GM11168 (cell line): Measurements from ENCODE around the gene NISCH.

Experiments
- in situ Hi-C: fragments of 300-500 bp; cut with MboI; formaldehyde crosslinking; loops from one replicate; pipeline ENCODE4 v1.12.0; 2022; ENCODE audit warnings: low sequenced_read_pairs; ENCODE audit not compliant: unreplicated experiment

Gene NISCH

DNA sequence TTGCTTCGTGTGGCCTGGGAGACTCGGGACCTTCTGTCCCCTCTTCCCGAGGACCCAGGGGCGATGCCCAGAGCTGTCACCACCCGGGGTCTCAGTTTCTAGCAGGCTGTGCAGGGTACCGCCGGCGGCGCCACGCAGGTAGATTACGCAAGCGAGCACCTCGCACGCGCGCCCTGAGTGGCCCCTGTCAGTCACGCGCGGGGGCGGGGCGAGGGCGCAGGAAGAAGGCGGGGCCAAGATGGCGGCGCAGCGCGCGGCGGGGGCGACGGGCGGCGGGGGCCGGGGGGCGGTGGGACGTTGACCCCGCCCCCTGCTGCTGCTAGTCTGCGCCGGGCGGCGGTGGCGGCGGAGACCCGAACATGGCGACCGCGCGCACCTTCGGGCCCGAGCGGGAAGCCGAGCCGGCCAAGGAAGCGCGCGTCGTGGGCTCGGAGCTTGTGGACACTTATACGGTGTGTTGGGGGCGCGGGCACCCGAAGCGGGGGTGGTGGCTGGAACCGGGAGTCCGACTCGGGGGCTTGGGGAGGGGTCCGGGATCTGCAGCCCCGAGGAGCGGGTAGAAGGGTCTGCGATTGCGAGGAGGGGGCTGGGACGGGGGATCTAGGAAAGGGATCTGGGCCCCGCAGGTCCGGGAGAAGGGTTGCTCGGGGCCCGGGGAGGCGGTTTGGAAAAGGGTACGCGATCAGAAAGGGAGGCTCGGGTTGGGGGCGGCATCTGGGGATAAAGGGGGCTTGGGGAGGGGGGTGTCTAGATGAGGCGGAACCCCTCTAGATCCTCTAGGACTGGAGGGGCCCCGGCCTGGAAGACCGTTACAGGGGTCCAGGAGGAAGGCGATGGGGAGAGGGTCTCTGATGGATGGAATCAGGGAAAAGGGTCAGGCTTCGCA lies at the start of gene NISCH:
TSS of gene NISCH (plus strand) at position 322 of the 886 bp plus-strand sequence. CDS start at position 360, 38 bp downstream.
- in situ Hi-C loops: no loop called here

DNA sequence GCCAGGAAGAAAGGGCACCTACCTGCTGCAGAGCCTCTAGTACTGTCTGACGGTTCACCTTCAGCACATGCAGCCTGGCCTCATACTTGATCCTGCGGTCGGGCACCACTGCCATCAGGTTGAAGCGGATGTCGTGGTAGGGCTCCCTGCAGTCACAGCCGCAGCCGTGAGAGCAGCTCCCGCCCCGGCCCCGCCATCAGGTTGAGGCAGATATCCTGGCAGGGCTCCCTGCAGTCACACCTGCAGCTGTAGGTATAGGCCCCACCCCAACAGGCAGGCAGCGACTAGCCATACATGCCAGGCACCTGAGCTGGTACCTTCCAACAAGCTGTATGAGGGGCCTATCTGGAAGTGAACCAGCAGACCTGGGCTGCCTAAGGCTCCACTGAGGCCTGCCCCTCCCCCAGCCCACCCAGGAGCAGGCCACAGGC lies 49.2 kb upstream of the NISCH start:
- in situ Hi-C loops: no loop called here

DNA sequence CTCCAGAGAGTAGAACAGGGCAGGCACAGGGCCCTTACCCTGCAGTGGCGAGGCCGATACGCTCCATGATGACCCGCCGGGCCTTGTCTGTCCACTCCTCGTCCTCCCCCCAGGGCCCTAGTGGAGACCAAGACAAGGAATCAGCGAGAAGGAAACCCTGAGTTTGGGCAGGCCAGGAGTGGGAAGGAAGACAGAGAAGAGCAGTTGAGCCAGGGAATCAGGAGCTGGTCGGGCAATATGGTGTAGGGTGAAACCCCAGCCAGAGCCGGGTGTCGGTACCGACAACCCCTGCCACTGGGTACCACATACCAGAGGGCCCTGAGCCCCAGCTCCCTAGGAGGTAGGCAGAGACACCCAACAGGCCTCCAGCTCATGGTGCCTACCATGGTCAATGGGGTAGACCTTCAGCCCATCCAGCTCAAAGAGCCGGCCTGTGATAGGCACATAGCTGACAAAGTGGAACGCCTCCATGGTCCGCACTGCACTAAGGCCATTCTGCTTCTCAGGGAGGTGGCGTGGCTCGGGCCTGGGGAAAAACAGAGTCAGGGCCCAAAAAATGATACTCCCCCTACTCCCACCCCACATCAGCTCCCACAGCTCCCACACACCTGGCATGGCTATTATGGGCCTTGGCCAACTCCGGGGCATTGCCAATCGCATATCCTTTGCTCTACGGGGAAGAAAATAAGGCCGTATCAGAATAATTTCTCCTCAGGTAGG lies 48.5 kb upstream of the NISCH start:
- in situ Hi-C loops: no loop called here

DNA sequence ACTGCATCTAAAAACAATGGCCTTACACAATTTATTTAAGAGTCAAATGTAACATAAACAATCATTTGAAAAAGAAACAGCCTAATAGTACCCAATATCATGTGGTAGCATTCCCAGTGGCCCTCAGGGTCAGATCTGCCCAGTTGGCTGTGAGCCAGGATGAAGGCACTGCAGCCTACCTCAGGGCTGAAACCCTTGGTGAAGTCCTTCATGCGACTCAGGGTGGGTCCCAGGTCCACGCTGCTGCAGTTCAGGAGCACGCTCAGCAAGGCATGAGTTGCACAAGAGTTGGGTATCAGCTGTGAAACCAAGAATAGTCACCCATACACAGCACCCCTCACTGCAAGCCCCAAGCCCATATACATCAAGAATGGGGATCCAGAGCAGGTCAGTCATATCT lies 47.6 kb upstream of the NISCH start:
- in situ Hi-C loops: no loop called here

DNA sequence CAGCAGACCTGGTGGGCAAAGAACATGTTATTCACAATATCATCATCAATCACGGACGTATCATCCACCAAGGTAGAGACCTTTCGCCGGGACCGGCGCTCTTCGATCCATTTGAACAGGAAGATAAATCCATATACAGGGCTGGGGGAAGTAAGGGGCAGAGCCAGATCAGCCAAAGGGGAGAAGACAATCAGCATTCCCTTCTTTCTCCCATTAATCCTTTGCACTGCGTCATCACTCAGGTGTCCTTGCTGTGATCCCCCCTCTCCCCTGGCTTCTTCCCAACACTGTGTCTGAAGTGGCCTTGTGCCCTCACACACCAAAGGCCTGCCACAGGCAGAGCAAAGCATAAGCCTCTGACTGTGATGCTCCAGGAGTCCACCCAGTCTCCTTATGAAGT lies 46.9 kb upstream of the NISCH start:
- in situ Hi-C loops: no loop called here

DNA sequence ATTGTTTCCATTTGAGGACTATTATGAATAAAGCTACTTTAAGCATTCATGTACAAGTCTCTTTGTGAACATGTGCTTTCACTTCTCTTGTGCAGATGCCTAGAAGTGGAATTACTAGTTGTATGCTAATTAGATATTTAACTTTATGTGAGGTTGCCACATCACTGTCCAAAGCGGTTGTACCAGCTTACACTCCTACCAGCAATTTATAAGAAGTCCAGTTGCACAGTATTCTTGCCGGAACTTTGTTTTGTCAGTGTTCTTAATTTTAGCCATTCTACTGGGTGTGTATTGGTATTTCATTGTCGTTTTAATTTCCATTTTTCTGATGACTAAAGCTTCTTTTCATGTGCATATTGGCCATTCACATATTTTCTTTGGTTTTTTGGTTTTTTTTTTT lies 39.6 kb upstream of the NISCH start:
- in situ Hi-C loops: no loop called here

DNA sequence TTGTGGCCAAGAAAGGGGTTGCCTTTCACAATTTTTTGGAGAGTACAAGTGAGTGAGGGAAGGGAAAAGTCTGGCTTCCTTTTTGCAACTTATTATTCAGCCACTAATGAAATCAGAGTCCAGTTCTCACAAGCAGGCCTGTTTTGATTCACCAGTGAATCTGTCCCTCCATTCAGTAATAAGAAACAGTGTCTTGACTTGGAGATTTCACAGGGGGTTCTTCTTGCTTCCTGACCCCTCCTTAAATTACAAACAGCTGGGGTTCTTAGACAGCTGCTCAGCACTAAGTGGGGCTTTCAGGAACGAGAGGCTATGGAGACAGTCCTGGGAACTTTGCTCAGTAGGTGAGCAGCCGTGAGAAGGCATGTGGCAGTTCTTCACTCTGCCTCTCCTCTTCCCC lies 35.0 kb upstream of the NISCH start:
- in situ Hi-C loops: no loop called here

DNA sequence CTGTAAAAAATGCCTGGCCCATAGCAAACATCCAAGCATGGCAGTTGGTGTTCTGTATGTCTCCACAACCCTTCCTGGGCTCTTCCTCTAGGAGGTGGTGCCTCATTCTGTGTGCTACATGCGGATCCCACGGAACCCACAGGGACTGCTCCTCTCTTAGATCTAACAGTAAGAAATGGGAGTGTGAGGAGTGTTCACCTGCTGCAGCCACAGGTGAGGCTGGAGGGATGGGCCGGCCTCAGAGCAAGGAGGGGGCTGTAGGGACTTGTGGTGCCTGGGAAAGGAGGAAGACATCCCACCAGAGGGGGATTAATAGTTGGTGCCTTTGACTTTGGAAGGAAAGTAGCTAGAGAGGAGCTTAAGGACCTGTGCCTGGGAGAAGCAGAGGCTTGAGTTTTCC lies 32.7 kb upstream of the NISCH start:
- in situ Hi-C loops: no loop called here

DNA sequence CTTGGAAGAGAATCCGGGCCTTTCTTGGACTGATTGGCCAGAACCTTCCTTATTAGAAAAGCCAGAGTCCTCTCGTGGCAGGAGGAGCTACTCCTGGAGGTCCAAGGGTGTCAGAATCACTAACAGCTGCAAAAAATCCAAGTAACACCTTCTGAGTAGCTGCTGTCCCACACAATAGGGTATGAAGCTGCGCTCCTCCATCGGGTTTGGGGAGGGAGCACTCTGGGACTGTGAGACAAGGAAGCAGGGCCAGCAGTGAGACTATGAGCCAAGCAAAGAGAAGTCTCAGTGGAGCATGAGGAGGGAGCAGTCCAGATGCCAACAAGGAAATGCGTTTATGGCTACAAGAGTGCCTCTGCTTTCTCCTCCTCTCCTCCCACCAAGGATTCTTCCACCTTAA lies 32.2 kb upstream of the NISCH start:
- in situ Hi-C loops: no loop called here

DNA sequence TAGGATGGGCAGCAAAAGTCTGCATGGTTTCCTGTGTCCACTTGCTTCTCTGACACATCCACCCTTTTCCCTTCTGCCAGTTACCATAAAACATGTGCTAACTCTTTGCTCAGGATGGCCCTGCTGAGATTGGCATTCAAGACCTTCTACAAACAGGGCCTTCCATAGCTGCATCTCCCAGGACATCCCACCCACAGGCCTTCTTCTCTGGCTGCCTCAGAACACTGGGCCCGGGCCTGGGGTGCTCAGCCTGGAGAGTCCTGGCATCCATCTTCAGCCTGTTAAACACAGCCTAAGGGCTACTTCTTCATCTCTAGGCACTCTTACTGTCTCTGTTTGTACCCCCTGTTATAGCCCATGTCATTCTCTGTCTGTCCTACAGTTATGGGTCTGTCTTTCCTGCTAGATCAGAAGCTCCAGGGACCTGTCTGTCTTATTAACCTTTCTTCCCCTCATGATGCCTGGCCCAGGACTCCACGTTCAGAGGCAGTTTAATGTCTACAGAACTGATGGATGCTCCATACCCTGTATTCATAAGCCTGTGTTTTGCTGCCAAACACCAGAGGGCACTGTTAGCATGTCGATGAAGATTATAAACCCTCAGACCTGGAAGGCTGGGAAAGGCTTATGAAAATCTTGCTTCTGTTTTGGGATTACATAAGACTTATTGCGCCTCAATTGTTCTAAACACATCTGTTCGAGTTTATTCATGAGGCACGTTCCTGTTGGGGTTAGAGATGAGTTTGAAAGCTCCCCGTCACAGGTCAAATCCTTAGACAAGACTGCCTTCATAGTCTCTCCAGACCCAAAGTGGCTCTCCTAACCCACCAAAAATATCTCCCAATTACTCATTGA lies 27.0 kb upstream of the NISCH start:
- in situ Hi-C loops: no loop called here

DNA sequence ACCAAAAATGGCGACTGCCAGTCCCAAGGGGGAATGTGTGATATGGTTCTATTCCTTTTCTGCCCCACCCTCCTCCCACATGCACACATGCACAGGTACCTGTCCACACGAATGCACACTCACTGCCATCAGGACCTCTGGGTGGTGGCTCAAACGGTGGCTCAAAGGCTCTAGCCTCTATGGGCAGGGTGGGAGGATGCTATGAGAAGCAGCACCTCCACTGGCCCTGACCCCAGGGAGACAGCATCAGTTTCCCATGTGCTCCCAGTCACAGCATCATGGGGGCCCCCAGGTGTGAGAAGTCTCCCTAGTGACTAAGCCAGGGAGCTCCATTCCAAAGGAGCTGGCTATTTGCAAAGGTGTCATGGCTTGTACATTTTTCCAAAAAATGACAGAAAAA lies 26.4 kb upstream of the NISCH start:
- in situ Hi-C loops: no loop called here

DNA sequence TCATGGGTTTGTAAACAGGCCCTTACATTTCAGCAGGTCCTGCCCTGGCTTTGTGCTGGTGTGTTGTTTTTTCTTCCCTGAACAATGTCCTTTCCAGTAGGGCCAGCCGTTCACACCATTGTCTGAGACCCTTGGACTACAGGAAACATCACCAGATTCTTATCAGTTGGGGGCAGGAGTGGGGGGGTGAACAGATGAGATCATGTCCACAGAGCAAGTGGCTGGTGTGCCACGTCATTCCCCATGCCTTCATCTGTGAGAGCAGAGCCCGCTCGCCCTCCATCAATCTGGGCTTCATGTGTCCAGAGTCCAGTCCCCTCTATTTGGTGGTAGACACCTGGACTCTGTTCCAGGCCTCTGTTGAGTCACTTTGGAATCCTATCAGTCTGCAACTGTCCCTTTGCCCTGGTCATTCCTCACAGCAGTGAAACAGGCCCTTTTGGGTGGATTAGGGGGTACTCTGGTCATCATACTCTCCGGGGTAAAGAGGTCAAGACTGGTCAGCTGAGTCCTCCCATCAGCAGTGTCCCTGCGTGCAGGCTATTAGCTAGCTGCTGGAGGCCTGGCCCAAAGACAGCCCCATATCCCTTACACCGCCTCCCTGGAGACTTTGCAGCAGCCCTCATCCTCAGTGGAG lies 25.5 kb upstream of the NISCH start:
- in situ Hi-C loops: no loop called here

DNA sequence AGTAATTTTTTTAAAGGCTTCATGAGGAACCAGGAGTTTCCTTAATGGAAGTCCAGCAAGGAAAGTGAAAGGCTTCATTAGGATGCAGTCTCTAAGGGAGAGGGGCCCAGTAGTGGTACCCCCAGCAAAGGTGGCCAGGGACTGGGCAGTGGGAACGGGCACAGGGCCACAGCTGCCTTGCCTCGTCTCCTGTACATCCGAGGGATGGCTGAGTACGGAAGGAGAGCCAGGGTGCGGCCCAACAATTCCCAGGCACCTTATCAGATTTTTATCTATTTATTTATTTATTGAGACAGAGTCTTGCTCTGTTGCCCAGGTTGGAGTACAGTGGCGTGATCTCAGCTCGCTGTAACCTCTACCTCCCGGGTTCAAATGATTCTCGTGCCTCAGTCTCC lies 25.0 kb upstream of the NISCH start:
- in situ Hi-C loops: no loop called here

DNA sequence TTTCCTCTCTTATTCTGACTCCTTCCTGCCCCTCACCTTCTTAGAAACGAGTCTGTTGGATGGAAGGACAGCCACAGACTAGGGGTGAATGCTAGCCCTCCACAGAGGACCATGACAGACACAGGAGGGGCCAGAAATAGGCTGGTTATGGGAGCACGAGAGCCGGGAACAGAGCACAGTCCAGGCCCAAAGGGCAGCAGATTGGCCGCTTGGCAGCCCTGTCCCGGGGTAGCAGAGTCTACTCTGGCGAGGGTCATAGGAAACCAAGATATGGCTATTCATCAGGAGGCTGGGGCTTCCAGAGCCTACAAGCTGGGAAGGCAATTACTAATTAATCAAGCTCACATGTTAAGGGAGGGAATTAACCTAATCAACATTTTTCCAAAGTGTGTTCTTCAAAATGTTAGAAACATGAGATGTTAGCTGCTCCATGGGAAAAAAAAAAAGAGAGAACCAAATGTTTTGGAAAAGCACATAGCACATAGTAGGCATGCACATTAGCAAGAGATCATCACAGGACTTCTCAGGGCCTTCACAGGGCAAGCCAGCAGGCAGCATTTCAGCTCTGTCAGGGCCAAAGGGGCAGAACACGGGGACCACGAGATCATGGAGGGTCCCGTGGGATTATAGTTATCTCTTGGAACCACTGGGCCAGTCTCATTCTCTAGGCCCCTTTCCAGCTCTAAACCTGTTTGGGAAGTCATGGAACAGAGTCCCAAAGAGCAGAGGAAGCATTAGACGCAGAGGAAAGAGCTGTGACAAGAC lies 23.8 kb upstream of the NISCH start:
- in situ Hi-C loops: no loop called here

DNA sequence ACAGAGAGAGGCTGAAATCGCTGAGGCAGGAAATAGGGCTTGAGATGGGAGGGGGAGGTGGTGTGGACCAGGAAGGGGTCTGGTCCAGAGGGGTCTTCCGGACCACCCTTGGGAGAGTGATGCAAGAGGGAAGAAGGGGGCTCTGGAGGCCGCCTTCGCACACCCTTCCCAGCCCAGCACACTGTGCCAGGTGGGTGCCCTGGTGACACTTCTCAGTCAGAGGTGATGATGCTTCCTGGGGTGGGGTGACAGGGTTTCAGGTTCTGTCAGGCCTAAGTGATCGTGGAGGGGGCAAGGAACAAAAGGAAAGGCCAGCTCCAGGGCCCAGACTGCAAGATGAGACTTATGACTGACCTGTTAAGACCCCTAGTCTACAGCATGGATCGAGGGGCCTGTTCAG lies 23.2 kb upstream of the NISCH start:
- in situ Hi-C loops: no loop called here

DNA sequence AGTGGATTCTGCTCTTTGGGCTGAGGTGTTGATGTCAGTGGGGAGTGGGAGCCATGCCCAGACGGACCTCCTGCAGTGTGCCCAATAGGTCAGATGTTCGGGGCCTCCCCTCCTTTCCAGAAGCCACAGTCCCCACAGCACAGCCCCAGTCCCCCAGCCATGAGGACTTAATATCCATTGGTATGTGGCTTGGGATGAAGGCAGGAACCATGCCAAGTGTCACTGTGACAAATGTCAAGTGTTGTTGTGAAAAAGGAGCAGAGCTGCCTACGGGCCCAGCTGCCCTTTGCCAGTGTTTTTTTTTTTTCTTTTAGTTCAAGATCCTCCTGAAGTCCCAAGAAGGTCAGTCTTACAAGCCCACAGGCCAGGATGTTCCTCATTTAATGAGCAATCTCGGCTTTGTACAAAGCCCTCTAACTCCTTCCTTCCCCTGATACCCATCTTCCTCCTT lies 22.7 kb upstream of the NISCH start:
- in situ Hi-C loops: no loop called here

DNA sequence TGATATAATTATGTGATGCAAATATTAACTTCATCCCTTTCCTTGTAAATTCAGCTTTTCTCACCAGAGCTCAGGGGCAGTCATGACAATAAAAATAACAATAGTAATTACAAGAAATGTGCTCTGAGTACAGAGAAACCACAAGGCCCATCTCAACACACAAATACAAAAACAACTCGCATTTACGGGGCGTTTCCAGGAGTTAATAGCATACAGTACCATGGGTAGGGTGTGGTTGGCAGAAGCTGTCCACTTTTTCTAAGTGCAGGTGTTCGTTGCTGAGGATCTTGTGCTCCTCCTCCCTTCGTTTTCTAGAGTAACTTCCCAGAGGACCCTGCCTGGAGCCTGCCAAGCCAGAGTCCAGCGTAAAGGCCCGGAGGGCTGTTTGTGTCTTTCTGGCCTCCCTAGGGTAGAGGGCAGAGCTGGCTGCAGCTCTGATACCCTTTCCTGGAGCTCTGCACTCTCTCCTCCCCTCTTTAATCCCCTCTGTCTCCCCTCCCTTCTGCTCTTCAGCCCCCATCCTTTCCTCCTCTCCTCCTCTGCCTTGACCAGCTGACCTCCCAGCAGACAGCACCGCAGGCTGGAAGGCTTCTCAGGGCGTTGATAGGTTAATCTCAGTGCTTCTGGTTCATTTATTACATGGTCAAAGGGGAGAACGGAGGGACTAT lies 21.9 kb upstream of the NISCH start:
- in situ Hi-C loops: no loop called here

DNA sequence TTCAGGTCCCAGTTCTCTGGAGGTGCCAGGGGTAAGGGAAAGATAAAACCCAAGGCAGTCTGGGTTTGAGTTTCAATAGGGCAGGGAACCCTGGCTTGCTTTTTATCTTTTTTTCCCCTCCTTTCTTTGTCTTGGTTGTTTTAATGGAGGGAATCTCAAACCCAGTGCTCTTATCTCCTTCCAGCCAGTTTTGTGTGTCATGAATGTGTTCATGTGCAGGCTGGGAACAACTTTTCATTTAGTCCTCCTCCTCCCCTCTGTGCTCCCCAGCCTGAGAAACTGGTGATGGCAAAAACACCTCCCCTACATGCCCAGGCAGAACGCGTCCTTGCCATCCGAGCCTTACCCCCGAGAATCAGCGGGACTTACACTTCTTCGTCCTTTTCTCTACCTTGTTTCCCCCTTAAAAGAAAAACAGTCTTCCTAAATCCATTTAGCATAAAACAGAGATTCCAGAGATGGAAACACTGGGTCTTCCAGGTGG lies 21.4 kb upstream of the NISCH start:
- in situ Hi-C loops: no loop called here
